Hepatocyte (in vitro differentiated cells): ENCODE data around the gene KRT77. TPM values are rescaled to one million over a fixed set of nuclear protein-coding genes. Genes with fewer than 3 reads are reported as not detected.

Experiments
- DNase-seq: peaks from one replicate; pipeline ENCODE4 v3.0.0-alpha.2; 2016; ENCODE audit warnings: low spot score
- H2AFZ ChIP-seq: fragments of 200-600 bp; sonication (generic); 2 replicates; pipeline ENCODE4 v1.6.0; 2016; ENCODE audit warnings: antibody characterized with exemption, mild to moderate bottlenecking
- H3K27ac ChIP-seq: fragments of 200-600 bp; sonication (generic); 2 replicates; pipeline ENCODE4 v1.5.1; 2016; ENCODE audit warnings: mild to moderate bottlenecking
- H3K27me3 ChIP-seq: fragments of 200-600 bp; sonication (generic); 2 replicates; pipeline ENCODE4 v1.6.1; 2016
- H3K36me3 ChIP-seq: fragments of 200-600 bp; sonication (generic); replicated peaks from 2 replicates; pipeline ENCODE4 v1.5.1; 2016; ENCODE audit warnings: low read depth; ENCODE audit not compliant: insufficient read depth
- H3K4me1 ChIP-seq: fragments of 200-600 bp; sonication (generic); 2 replicates; pipeline ENCODE4 v1.5.1; 2016; ENCODE audit warnings: mild to moderate bottlenecking, moderate library complexity; ENCODE audit not compliant: insufficient read depth
- H3K4me2 ChIP-seq: fragments of 200-600 bp; sonication (generic); 2 replicates; pipeline ENCODE4 v1.6.0; 2016
- H3K4me3 ChIP-seq: fragments of 200-600 bp; sonication (generic); 2 replicates; pipeline ENCODE4 v1.5.1; 2016; ENCODE audit warnings: mild to moderate bottlenecking
- H3K79me2 ChIP-seq: fragments of 200-600 bp; sonication (generic); 2 replicates; pipeline ENCODE4 v1.6.0; 2017; ENCODE audit warnings: mild to moderate bottlenecking
- H3K9me2 ChIP-seq: fragments of 200-600 bp; sonication (generic); replicated peaks from 2 replicates; pipeline ENCODE4 v1.6.0; 2017; ENCODE audit warnings: mild to moderate bottlenecking; ENCODE audit not compliant: insufficient read depth
- H3K9me3 ChIP-seq: fragments of 200-600 bp; sonication (generic); 2 replicates; pipeline ENCODE4 v1.5.1; 2016; ENCODE audit warnings: low read depth, mild to moderate bottlenecking
- H4K20me1 ChIP-seq: fragments of 200-600 bp; sonication (generic); 2 replicates; pipeline ENCODE4 v1.6.0; 2016; ENCODE audit warnings: mild to moderate bottlenecking; ENCODE audit not compliant: insufficient read depth, poor library complexity, severe bottlenecking
- CTCF ChIP-seq: fragments of 200-600 bp; sonication (generic); IDR thresholded peaks from 2 replicates; pipeline ENCODE4 v1.5.1; 2016; ENCODE audit warnings: antibody characterized with exemption, mild to moderate bottlenecking; ENCODE audit not compliant: poor library complexity
- EZH2 ChIP-seq: fragments of 200-600 bp; sonication (generic); IDR thresholded peaks from 2 replicates; pipeline ENCODE4 v1.6.1; 2016; ENCODE audit warnings: antibody characterized with exemption, mild to moderate bottlenecking, borderline replicate concordance
- EZH2phosphoT487 ChIP-seq: fragments of 200-600 bp; sonication (generic); IDR thresholded peaks from one replicate; pipeline ENCODE4 v1.6.1; 2018; ENCODE audit warnings: antibody characterized with exemption, mild to moderate bottlenecking, low read depth, moderate library complexity; ENCODE audit not compliant: unreplicated experiment, severe bottlenecking
- WGBS: methylation state at CpG from one replicate; pipeline ENCODE4 v1.1.6; 2016; ENCODE audit warnings: low lambda C conversion rate; ENCODE audit errors: missing lambda C conversion rate; 5-methylcytosine and 5-hydroxymethylcytosine counted together
- polyA plus RNA-seq: library from polyadenylated mRNA; unstranded; fragments of >200 nt; fragmentation: Nextera tagmentation; extraction: Ambion mirVana; gene quantifications from 2 replicates; pipeline ENCODE4 v1.2.1, GENCODE V29; 2016
- total RNA-seq: library from RNA; depleted of rRNA; stranded (reverse); fragments of >200 nt; gene quantifications from 2 replicates; pipeline ENCODE4 v1.2.3, GENCODE V29; 2014

The KRT77 gene
- total and polyA plus RNA-seq, 2 experiments from 2014 or later, result not detected

GRCh38 chr12:52660934-52661499 lies 42.3 kb downstream of the KRT77 start:
- H3K9me3 ChIP-seq, result no peaks in the 10 kb centered on the region
- H3K27ac ChIP-seq, result no peak overlapping the region
- H4K20me1 ChIP-seq, result no peaks in the 10 kb centered on the region
- TF ChIP-seq EZH2phosphoT487 (no peak), EZH2 (no peak), CTCF (no peak)
- 78% methylated on average over 3 of the region's 3 CpGs for WGBS
- no peaks in the 10 kb centered on the region for H3K9me2 ChIP-seq
- no peak for DNase-seq
- no peak overlapping the region for H2AFZ ChIP-seq
- H3K27me3 ChIP-seq, result peaks cover 26% of the 10 kb centered on the region
- H3K36me3 ChIP-seq, result no peaks in the 10 kb centered on the region
- H3K4me2 ChIP-seq, result no peak overlapping the region
- no peak overlapping the region for H3K4me3 ChIP-seq
- H3K4me1 ChIP-seq, result no peaks in the 10 kb centered on the region
- H3K79me2 ChIP-seq, result no peaks in the 10 kb centered on the region

- Histone ChIP-seq H3K4me3 (no peak overlapping the region), H3K79me2 (no peaks in the 10 kb centered on the region), H4K20me1 (no peaks in the 10 kb centered on the region), H2AFZ (no peak overlapping the region), H3K9me2 (no peaks in the 10 kb centered on the region), H3K9me3 (no peaks in the 10 kb centered on the region), H3K4me2 (no peak overlapping the region), H3K27ac (no peak overlapping the region), H3K27me3 (peaks cover 26% of the 10 kb centered on the region), H3K36me3 (no peaks in the 10 kb centered on the region), H3K4me1 (no peaks in the 10 kb centered on the region)
- no peak for TF ChIP-seq EZH2phosphoT487
- WGBS, result 81% methylated on average over 4 of the region's 4 CpGs
- DNase-seq, result no peak
Measured at GRCh38 chr12:52659951-52660350, 43.4 kb downstream of the KRT77 start.

GRCh38 chr12:52659395-52659794 lies 43.9 kb downstream of the KRT77 start:
- Histone ChIP-seq H3K9me2 (no peaks in the 10 kb centered on the region), H3K27ac (no peak overlapping the region), H3K4me1 (no peaks in the 10 kb centered on the region), H3K4me3 (no peak overlapping the region), H3K4me2 (no peak overlapping the region), H3K27me3 (peaks cover 30% of the 10 kb centered on the region), H4K20me1 (no peaks in the 10 kb centered on the region), H3K9me3 (no peaks in the 10 kb centered on the region), H3K79me2 (no peaks in the 10 kb centered on the region), H3K36me3 (no peaks in the 10 kb centered on the region), H2AFZ (no peak overlapping the region)
- WGBS, result 78% methylated on average over 7 of the region's 7 CpGs
- DNase-seq, result no peak
- TF ChIP-seq CTCF, result no peak
- no peak for TF ChIP-seq EZH2
- TF ChIP-seq EZH2phosphoT487, result no peak

GRCh38 chr12:52658196-52658595 lies 45.1 kb downstream of the KRT77 start:
- DNase-seq, result no peak
- no peak overlapping the region for H3K27ac ChIP-seq
- no peak overlapping the region for H3K4me3 ChIP-seq
- 89% methylated on average over 4 of the region's 4 CpGs for WGBS
- no peak overlapping the region for H2AFZ ChIP-seq
- no peaks in the 10 kb centered on the region for H3K9me2 ChIP-seq
- H3K9me3 ChIP-seq, result no peaks in the 10 kb centered on the region
- no peaks in the 10 kb centered on the region for H3K79me2 ChIP-seq
- TF ChIP-seq EZH2, result no peak
- TF ChIP-seq EZH2phosphoT487, result no peak
- no peak for TF ChIP-seq CTCF
- no peak overlapping the region for H3K4me2 ChIP-seq
- no peaks in the 10 kb centered on the region for H3K4me1 ChIP-seq
- no peaks in the 10 kb centered on the region for H4K20me1 ChIP-seq
- no peaks in the 10 kb centered on the region for H3K36me3 ChIP-seq
- H3K27me3 ChIP-seq, result peaks cover 27% of the 10 kb centered on the region
